GM19025 (cell line): Measurements from ENCODE around the gene SLC12A7.
"Not testable (repeated sequence)": the region's sequence is repeated elsewhere in the genome, so short reads cannot be mapped to it uniquely, and the experiment has no call there.

ENCODE experiments used
- ATAC-seq: cut with Tn5 transposase; IDR thresholded peaks from one replicate; pipeline ENCODE4 v1.9.1; 2021; ENCODE audit warnings: mild to moderate bottlenecking, low read depth, moderate library complexity; ENCODE audit not compliant: unreplicated experiment

The SLC12A7 gene

DNA sequence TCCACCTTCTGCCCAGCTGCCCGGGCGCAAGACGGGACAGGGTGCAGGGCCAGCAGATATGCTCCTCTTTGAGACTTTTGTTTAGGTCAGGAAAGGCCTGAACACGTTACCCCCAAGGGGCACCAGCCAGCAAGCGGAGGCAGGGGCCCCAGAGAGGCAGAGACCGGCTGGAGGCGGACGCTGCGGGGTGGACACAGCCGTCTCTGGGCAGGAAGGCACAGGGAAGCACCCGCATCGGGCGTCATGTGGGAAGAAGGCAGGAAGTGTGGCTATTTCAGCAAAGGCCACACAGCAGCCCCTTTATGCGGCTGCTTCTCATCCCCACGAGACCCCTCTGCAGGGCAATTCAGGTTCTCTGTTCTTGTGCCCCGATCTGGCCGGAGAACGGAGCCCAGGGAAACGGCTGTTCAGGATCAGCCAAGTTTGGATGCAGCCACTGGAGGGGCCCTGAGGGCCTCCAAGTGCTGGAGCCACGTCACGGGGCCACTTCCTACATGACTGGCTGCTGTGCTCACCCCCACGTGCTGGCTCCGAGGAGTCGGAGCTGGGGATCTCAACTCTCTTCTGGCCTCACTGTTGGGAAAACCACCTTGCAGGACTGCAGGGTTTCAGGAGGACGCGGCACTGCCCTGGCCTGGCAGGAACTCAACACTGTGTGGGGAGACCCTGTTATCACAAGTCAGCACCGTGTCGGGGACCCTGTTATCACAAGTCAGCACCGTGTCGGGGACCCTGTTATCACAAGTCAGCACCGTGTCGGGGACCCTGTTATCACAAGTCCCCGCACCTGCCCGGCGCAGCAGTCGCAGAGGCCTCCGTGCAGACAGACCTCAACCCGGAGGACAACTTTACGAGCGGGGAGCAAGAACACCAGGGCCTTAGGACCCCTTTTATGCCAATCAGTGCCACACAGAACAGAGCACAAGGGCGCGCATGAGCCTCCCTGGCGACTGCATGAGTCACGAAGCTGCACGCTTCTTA, 44.4 kb downstream of the SLC12A7 start:
- ATAC-seq = no peak

DNA sequence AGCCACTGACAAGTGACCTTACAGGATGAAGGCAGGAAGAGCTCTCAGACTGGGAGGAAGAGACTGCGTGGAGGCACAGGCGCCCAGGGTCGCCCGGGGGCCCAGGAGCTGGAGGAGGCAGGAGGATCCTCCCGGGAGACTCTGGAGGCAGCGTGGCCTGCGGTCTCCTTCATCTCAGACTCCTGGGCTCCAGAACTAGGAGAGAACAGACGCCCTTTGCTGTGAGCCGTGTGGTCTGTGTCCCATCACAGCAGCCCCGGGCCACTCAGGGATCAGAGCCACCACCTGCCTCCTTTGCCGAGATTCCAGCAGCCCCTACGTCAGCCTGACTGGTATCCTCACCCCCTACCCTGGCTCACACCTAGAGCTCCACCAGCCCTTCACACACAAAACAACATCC, 45.2 kb downstream of the SLC12A7 start:
- ATAC-seq = no peak

DNA sequence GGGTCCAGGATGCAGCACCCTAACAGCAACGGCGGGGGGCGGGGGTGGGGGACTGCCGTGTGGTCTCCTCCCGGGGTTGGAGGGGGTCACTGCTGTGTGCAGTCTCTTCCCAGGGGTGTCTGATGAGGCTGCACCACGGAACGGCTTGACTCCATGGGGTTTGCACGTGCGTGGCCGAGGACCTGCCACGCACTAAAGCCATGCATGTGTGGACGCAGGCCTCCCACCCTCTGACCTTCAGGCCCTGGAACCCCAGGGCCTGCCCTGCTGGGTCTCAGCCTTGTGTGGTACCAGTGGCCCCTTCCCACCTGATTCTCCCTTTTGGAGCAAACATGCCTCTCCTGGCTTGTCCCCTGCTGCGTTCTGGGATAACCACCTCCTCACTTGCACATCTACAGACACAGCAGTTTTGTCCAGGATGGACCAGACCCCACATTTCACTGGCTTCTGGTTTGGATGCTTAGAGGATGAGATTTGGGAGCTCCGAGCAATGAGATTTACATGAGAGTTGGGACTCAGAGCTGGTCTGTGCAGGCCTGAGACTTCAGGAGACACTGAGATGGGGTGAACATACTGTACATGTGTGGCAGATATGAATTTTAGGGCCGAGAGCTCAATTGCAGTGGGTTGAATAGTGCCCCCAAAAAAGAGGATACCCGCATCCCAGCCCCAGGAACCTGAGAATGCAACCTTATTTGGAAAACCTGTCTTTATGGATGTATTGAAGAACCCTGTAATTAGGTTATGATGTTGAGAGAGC, 45.8 kb downstream of the SLC12A7 start:
- ATAC-seq = no peak

DNA sequence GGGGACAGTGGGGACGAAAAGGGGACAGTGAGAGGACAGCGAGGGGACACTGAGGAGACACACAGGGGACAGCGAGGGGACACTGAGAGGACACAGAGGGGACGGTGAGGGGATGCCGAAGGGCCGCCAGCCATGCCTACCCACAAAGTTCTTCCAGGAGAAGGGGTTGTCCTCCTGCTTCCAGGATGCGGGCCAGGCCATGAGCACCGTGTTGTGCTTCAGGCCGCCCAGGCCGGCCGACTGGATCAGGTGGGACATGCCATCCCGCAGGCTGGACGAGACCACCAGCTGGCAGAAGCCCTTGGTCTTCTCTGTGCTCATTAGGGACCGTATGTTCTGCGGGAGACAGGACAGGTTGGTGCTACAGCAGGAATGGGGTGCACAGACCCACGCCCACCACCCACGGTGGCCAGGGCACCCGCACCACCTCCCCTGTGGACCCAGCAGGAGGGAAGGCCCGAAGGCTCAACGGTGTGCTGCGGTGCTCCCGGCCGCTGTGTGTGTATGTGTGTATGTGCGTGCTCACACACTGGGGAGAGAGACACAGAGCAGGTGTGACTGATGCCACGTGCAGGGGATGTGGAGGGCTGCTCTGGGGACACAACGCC, 46.6 kb downstream of the SLC12A7 start:
- ATAC-seq = no peak

DNA sequence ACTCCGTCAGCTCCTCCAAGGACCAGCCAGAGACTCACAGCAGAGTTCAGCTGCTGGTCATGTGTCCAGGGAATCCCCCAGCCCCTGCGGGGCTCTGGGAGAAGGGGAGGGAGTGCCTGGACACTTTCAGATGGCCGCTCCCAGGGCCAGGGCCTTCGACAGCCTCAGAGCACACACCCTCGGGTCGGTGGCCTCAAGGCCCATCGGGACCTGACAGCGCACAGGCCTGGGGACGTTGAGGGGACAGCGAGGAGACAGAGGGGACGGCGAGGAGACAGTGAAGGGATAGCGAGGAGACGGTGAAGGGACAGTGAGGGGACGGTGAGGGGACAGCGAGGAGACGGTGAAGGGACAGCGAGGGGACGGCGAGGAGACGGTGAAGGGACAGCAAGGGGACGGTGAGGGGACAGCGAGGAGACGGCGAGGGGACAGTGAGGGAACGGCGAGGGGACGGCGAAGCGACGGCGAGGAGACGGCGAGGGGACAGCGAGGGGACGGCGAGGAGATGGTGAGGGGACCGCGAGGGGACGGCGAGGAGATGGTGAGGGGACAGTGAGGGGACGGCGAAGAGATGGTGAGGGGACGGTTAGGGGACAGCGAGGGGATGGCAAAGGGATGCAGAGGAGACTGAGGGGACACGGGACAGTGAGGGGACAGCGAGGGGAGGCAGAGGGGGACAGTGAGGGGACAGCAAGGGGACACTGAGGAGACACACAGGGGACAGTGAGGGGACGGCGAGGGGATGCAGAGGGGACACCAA, 47.3 kb downstream of the SLC12A7 start:
- no peak for ATAC-seq

DNA sequence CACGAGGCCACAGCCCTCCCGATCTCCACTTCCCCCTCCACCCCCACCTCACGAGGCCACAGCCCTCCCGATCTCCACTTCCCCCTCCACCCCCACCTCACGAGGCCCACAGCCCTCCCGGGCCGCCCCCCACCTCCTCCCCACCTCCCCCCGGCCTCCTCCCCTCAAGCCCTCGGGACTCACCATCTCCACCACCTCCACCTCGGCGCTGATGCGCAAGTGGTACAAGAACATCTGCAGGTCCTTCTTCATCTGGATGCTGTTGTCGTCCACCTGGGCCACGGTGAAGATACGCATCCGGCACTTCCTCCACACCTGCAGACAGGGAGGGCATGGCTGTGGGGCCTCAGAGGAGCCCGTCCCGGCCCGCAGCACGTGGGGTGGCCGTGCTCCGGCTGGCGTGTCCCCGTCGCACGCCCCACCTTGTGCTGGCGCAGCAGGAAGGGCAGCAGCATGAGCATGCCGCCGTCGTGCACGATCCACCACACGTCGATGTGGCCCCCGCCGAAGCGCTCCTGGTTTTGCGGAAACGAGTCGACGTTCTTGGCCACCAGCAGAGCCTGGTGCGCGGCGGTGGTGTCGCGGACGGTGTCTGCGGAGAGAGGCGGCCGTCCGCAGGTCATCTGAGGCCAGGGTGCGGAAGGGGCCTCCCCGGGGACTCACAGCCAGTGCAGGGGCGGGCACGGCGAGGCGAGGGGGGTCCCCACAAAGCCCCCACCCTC, 48.0 kb downstream of the SLC12A7 start:
- ATAC-seq = no peak

DNA sequence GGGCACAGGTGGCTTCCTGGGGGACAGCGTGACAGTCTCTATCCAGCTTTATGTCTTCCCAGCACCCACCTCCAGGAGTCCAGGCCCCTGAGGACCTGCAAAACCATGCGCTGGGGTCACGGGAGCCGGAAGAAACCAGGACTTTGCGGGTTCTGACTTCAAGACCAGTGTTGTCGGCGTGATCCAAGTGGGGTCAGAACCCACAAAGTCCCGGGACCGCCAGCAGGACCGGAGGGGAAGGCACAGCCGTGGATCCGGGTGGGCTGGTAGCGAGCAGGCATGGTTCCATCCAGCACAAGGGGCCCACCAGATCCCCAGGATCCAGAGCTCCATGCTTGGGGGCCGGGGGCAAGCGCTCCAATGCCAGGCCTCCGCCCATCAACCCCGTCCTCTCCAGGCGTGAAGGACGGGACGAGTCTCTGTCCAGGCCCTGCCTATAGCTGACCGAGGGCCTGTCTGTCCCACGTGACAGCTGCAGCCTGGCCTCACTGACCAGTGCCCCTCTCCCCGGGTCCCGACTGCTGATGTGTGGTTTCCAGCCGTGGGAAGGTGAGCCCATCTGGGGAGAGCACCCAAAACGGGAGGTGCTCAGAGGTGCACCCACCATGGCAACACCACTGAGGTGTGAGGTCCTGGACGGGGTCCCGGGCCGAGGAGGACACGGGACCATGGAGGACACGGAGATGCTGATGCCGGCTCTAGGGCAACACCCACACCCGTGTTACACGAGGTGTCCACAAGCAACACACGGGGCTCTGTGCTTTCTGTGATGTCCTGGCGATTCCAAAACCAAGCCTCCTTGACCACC, 48.9 kb downstream of the SLC12A7 start:
- no peak for ATAC-seq

DNA sequence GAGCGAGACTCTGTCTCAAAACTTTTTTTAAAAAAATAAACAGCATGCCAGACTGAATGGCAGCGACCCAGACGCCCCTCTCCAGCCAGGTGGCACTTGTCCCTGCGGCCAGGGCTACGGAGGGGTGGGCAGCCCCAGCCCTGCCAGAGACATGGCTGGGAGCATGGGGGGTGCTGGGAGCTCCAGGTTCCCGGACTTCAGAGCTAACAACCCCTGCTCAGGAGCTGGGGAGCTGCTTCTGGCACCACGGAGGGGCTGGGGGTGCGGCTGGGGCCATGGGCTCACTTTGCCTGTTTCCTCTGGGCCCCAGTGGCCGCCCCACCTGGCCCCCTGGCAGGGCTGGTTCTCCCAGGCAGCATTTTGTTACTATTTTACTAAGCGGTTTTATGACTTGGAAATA, 49.9 kb downstream of the SLC12A7 start:
- ATAC-seq = no peak

DNA sequence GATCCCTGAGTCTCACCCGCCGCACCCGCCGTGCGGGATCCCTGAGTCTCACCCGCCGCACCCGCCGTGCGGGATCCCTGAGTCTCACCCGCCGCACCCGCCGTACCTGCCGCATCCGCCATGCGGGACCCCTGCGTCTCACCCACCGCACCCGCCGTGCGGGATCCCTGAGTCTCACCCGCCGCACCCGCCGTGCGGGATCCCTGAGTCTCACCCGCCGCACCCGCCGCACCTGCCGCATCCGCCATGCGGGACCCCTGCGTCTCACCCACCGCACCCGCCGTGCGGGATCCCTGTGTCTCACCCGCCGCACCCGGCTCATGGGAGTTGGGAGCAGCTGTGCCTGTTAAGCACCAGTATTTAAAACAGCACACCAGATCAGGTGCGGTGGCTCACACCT, 50.6 kb downstream of the SLC12A7 start:
- ATAC-seq = not testable (repeated sequence)

DNA sequence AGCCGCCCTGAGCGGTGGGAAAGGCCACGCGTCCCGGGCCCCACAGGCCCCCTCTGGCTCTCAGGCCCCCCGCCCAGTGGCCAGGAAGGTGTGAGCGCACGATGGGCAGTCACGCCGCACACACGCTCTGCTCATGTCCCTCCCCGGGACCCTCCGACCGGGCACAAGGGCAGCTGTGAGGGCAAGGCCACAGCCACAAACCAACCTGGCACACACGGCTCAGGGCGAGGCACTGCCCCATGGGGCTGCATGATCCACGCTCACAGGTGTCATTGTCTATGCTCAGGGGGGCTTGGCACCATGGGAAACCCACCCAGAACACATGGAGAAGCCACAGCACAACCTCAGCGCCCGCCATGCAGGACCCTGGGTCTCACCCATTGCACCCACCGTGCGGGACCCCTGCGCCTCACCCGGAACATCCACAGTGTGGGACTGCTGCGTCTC, 51.3 kb downstream of the SLC12A7 start:
- no peak for ATAC-seq

DNA sequence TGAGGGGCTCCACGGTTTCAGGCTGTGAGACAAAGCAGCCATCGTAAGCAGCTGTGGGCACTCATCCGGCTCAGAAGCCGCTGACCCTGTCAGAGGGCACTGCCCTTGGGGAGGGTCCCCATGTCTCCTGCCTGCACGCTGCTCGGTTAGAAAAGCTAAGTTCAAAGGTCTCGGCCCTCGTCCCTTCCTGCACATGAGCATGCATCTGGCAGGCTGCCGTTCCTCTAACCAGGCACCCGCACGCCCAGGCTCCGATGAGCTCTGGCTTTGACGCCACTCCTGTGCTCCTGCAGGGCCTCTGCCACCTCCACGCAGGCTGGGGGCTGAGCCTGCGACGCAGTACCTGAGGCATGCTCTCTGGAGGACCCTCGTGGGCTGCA, 52.0 kb downstream of the SLC12A7 start:
- ATAC-seq = no peak

DNA sequence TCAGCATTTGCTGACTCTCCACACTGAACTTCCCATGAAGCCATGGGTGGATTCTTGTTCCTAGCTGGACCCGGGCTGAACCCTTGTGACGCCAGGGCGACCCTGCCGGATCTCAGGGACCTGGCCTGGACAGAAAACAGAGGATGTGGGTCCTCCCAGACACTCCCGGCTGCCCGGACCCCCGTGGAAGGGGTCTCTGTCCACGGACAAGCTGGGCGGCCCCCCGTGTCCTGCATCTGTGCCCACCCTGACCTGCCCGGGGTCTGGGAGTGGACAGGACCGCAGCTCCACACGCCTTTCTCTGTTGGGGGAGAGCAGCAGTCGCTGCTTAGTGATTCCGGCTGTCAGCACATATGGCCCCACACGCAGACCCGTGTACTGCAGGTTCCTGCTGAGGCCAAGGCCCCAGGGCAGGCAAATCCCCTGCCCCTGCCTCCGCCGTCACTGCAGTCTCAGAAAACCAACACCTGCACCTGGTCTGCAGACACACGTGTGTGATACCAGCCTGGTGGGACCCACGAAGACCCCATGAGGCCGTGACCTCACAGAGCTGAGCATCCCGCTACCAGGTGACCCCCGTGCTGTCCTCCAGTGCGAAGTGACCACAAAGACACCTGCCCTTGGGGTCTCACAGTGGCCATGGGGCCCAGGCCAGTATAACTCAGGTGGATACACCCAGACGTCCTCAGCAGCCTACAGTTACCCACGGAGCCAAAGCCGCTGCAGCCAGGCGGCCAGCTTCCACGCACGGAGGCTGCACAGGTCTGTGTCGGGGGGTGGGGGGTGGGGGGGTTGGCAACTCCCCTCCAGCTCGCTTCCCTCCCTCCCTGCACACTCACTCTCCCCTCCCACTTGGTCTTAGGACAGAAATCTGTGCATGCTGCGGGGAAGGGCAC, 52.6 kb downstream of the SLC12A7 start:
- no peak for ATAC-seq

DNA sequence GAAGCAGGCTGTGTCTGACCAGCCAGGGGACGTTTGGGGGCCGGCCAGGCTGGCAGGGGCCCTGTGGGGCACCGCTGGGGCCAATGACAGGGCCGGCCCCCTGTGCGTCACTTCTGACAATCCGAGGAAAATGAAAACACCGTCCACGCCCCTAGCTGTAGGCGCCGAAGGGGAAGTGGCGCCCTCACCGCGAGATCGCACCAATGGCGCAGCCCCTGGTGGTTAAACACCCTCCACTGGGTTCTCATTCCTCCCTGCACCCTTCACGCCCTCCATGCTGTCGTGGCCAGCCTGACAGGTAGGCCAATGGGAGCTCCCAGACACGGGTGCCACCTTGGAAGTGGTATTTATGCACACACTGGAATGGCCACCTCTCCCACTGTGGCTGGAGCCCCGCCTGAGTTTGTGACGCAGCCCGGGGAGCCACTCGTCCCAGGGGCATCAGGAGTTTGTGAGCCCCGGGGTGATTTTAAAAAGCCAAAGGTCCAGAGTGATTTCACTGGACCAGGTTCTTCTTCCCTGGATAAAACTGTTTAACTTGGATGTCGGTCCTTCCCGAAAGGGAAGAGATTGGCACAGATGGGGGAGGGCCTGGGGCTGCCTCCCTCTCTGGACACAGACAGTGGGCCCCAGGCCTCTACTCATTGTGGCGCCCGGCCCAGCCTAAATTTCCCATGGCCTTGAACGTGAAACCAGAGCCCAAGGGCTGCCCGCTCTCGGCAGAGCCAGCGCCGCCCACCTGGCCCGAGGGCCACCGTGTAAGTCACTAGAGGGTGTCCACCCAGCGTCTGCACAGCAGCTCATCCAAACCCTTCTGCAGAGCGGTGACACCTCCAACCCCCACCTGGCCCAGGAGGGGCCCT, 53.5 kb downstream of the SLC12A7 start:
- no peak for ATAC-seq

DNA sequence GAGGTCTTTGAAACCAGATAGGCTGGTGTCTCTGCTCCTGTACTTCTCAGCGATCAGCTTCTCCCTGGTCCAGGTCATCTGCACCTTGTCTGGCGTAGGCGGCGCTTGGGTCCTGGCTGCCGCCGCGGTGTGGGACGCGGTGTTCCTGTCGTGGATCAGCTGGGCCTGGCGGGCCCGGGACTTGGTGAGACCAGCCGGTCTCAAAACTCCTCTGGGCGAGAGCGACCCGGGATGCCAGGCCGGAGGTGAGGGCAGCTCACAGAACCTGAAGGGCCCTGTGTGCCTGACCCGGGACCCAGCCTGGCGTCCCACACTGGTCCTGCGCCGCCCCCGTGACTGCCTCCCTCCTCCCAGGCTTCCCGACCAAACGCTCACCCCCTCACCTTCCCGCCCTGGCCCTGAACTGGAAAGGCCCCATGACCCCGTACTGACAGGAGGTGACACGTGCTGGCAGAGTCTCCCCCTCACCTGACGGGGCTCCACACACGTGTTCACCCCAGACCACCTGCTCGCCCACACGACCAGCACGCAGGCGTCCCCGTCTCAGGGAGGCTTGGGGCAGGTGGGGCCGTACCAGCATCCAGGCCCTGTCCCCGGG, 54.3 kb downstream of the SLC12A7 start:
- ATAC-seq = no peak

DNA sequence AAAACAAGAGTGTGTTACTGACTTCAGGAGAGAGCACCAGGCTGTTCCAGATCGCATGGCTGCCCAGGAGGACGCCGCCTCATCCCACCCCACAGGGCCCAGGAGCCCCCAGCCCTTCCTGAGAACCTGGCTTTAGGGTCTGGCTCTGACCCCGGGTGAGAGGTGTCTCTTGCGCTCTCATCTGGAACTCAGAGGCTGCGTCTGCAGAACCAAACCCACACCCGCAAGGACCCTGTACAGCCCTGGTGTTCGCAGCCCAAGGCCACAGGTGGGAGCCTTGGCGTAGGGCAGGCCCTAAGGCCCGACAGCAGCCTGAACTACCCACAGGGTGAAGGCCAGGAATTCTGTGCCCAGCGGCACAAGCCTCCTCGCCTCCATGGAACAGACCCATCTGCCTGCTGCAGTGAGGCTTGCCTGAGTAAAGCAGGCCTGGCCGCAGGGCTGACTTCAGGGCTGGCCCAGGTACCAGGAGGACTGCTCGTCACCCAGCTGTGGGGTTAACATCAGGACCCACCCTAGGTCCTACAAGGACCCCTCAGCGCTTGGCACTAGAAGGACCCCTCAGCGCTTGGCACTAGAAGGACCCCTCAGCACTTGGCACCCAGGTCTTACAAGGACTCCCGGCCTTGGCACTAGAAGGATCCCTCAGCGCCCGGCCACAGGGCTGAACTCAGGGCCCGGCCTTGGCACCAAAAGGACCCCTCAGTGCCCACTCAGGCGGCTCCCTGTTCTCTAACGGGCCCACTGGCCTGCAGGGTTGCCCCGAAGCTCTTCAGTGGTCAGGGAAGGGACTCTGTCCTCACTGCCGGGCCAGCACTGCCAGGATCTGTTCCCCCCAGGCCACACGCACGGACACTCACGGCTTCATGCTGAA, 55.0 kb downstream of the SLC12A7 start:
- no peak for ATAC-seq
